ENCODE results near the gene ADK. TPM values are rescaled to one million over a fixed set of nuclear protein-coding genes. Genes with fewer than 3 reads are reported as not detected.

The ADK gene
- polyA plus RNA-seq, 1 donor (not counting 4 experiments of a cell fraction or from before 2014, with no cell fraction given) = 139 TPM

DNA sequence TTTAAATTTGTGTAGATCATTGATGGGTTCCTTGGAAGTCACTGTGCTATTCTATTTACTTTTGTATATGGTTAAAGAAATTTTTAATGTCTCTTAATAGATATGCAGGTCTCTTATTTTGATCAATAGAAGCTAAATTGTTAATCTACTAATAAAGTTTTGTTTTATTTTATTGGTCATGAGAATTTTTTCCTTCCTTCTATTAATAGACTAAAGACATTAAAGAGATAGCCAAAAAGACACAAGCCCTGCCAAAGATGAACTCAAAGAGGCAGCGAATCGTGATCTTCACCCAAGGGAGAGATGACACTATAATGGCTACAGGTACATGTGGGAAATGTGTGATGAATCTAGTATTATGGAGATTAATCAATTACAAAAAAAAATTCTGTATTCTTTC, 449.1 kb downstream of the ADK start:
- dilution Hi-C loops (cut with MboI; ENCODE audit: extremely low pct_ligation_motif_present, low sequenced_read_pairs) = no loop called here
- FAIRE-seq (no peak), DNase-seq (ENCODE audit: low read depth, low spot score) (no peak)
- Histone ChIP-seq H3K9ac (ENCODE audit: control insufficient read depth, extremely low read depth, insufficient read depth, low read length) (no peak overlapping the region), H4K20me1 (ENCODE audit: control insufficient read depth, extremely low read depth, insufficient read depth, low read length) (no peaks in the 10 kb centered on the region), H3K4me2 (ENCODE audit: control insufficient read depth, extremely low read depth, insufficient read depth, low read depth, low read length) (no peak overlapping the region), H3K4me3 (ENCODE audit: control insufficient read depth in 2 of 3, extremely low read depth in 1 of 3, insufficient read depth in 2 of 3, low read depth in 1 of 3, low read length in 3 of 3) (no peak overlapping the region), H3K36me3 (ENCODE audit: control insufficient read depth in 2 of 2, extremely low read depth in 1 of 2, insufficient read depth in 2 of 2, low read length in 2 of 2) (peaks cover 0 to 1% of the 10 kb centered on the region in 2 experiments), H2AFZ (ENCODE audit: control insufficient read depth, low read length) (no peak overlapping the region), H3K27ac (ENCODE audit: control insufficient read depth, insufficient read depth, low read length) (no peak overlapping the region), H3K4me1 (ENCODE audit: control insufficient read depth, extremely low read depth, insufficient read depth, low read length) (no peaks in the 10 kb centered on the region), H3K27me3 (ENCODE audit: control insufficient read depth, extremely low read depth, insufficient read depth, low read length) (no peaks in the 10 kb centered on the region), H3K9me3 (ENCODE audit: control insufficient read depth, low read depth, low read length) (no peaks in the 10 kb centered on the region), H3K79me2 (ENCODE audit: control insufficient read depth, insufficient read depth, low read length) (no peaks in the 10 kb centered on the region), H3K9me1 (ENCODE audit: control insufficient read depth, extremely low read depth, insufficient read depth, low read length) (no peaks in the 10 kb centered on the region)
- TF ChIP-seq, protein P1, sequence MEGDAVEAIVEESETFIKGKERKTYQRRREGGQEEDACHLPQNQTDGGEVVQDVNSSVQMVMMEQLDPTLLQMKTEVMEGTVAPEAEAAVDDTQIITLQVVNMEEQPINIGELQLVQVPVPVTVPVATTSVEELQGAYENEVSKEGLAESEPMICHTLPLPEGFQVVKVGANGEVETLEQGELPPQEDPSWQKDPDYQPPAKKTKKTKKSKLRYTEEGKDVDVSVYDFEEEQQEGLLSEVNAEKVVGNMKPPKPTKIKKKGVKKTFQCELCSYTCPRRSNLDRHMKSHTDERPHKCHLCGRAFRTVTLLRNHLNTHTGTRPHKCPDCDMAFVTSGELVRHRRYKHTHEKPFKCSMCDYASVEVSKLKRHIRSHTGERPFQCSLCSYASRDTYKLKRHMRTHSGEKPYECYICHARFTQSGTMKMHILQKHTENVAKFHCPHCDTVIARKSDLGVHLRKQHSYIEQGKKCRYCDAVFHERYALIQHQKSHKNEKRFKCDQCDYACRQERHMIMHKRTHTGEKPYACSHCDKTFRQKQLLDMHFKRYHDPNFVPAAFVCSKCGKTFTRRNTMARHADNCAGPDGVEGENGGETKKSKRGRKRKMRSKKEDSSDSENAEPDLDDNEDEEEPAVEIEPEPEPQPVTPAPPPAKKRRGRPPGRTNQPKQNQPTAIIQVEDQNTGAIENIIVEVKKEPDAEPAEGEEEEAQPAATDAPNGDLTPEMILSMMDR (optimal IDR thresholded peaks at IDR 0.05 in 1 of 3, IDR thresholded peaks at IDR 0.05 in 1 of 3, conservative IDR thresholded peaks at IDR 0.05 in 1 of 3; ENCODE audit: extremely low read depth in 1 of 3, insufficient read depth in 2 of 3, low read length in 3 of 3) = no peak
- TF ChIP-seq EZH2 (IDR thresholded peaks at IDR 0.05; ENCODE audit: low read length) = no peak

GRCh38 chr10:74602576-74602975, 451.6 kb downstream of the ADK start:
- H3K4me2 ChIP-seq (ENCODE audit: control insufficient read depth, extremely low read depth, insufficient read depth, low read depth, low read length) = no peak overlapping the region

More at GRCh38 chr10:74602576-74602975, 451.6 kb downstream of the ADK start:
- H3K27me3 ChIP-seq (ENCODE audit: control insufficient read depth, extremely low read depth, insufficient read depth, low read length) = no peaks in the 10 kb centered on the region
- no peaks in the 10 kb centered on the region for H3K9me1 ChIP-seq (ENCODE audit: control insufficient read depth, extremely low read depth, insufficient read depth, low read length)
- H3K4me3 ChIP-seq (ENCODE audit: control insufficient read depth in 2 of 3, extremely low read depth in 1 of 3, insufficient read depth in 2 of 3, low read depth in 1 of 3, low read length in 3 of 3) = no peak overlapping the region
- H3K4me1 ChIP-seq (ENCODE audit: control insufficient read depth, extremely low read depth, insufficient read depth, low read length) = no peaks in the 10 kb centered on the region
- no peak overlapping the region for H3K9ac ChIP-seq (ENCODE audit: control insufficient read depth, extremely low read depth, insufficient read depth, low read length)
- H3K27ac ChIP-seq (ENCODE audit: control insufficient read depth, insufficient read depth, low read length) = no peak overlapping the region
- H4K20me1 ChIP-seq (ENCODE audit: control insufficient read depth, extremely low read depth, insufficient read depth, low read length) = no peaks in the 10 kb centered on the region
- H3K36me3 ChIP-seq (ENCODE audit: control insufficient read depth in 2 of 2, extremely low read depth in 1 of 2, insufficient read depth in 2 of 2, low read length in 2 of 2) = peaks cover 0 to 1% of the 10 kb centered on the region in 2 experiments
- FAIRE-seq (no peak), DNase-seq (ENCODE audit: low read depth, low spot score) (no peak)
- no peak for TF ChIP-seq EZH2 (IDR thresholded peaks at IDR 0.05; ENCODE audit: low read length)
- TF ChIP-seq, protein P1 (optimal IDR thresholded peaks at IDR 0.05 in 1 of 3, IDR thresholded peaks at IDR 0.05 in 1 of 3, conservative IDR thresholded peaks at IDR 0.05 in 1 of 3; ENCODE audit: extremely low read depth in 1 of 3, insufficient read depth in 2 of 3, low read length in 3 of 3) = no peak
- dilution Hi-C loops (cut with MboI; ENCODE audit: extremely low pct_ligation_motif_present, low sequenced_read_pairs) = no loop called here
- H3K79me2 ChIP-seq (ENCODE audit: control insufficient read depth, insufficient read depth, low read length) = no peaks in the 10 kb centered on the region
- no peaks in the 10 kb centered on the region for H3K9me3 ChIP-seq (ENCODE audit: control insufficient read depth, low read depth, low read length)
- H2AFZ ChIP-seq (ENCODE audit: control insufficient read depth, low read length) = no peak overlapping the region
